ENCODE results near the gene VDR. TPM values are rescaled to one million over a fixed set of nuclear protein-coding genes. Genes with fewer than 3 reads are reported as not detected.

VDR gene
- total RNA-seq, 4 donors from 2014 or later = 62.3 to 191 (median 117) TPM

DNA sequence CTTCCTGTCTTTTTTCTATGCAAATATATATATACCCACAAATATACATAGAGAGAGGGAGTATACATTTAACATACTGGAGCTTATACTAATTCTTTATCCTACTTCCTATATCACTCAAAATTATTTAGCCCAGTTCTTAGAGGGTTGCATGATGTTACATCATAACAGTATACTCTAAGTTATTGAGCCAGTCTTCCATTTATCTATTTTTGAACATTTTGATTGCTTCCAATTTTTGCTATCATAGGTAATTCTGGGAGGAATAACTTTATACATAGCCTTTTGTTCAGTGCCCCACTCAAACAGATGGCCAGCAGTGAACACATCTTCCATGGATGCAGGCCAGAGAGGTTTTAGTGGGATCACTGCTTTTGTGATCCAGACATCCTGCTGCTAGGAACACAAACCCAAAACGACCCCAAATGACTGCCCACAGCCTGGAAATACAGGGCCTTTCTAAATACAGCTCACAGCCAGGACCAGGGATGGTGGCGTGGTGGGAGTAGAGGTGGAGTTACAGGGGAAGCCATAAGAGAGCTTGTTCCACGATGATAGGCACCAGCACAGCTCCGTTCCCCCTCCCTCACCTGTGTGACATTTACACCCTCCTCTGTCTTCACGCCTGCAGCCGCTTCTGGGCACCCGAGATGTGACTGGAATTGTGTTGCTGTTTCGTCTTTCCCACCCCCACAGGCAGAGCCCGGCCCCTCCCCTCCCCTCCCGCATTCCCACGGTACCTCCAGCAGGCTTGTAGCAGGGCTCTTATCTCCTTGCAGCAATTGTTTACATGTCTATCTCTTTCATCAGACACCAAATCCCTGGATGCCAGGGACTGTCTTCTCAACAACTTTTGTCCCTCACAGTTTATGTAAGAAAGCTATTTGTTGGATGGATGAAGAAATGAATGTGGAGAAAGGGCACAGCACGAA, 54.4 kb downstream of the VDR start:
- no peak for DNase-seq
- no peaks in the 10 kb centered on the region for H3K9me3 ChIP-seq
- TF ChIP-seq, protein P1, sequence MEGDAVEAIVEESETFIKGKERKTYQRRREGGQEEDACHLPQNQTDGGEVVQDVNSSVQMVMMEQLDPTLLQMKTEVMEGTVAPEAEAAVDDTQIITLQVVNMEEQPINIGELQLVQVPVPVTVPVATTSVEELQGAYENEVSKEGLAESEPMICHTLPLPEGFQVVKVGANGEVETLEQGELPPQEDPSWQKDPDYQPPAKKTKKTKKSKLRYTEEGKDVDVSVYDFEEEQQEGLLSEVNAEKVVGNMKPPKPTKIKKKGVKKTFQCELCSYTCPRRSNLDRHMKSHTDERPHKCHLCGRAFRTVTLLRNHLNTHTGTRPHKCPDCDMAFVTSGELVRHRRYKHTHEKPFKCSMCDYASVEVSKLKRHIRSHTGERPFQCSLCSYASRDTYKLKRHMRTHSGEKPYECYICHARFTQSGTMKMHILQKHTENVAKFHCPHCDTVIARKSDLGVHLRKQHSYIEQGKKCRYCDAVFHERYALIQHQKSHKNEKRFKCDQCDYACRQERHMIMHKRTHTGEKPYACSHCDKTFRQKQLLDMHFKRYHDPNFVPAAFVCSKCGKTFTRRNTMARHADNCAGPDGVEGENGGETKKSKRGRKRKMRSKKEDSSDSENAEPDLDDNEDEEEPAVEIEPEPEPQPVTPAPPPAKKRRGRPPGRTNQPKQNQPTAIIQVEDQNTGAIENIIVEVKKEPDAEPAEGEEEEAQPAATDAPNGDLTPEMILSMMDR (IDR thresholded peaks at IDR 0.05) = no peak
- TF ChIP-seq POLR2AphosphoS5 (IDR thresholded peaks at IDR 0.05) (no peak), EP300 (IDR thresholded peaks at IDR 0.05; ENCODE audit: low read depth) (no peak), POLR2A (IDR thresholded peaks at IDR 0.05) (no peak)
- no peak overlapping the region for H3K4me3 ChIP-seq
- intact Hi-C loops (cut with DNase I; ENCODE audit: low total_unique reads) (no loop called here), in situ Hi-C loops (cut with MboI; ENCODE audit: low pct_ligation_motif_present in 1 of 4, low pct_unique_long_range_greater_than_20kb in 1 of 4, low sequenced_read_pairs in 3 of 4) (loop anchor here in 1 of 4 donors (25.0 kb wide), 1 partner anchor 312 kb away; the partner anchor contains the start of gene ASB8)
- H3K4me1 ChIP-seq = no peaks in the 10 kb centered on the region
- H3K36me3 ChIP-seq = peaks cover 0 to 26% (median 9%) of the 10 kb centered on the region in 4 donors
- 76% methylated on average over 12 of the region's 12 CpGs; no CpG with 5 or more reads in 1 of the 2 donors for WGBS, 2 donors (ENCODE audit: low coverage in 1 of 2)
- no peak overlapping the region for H3K27ac ChIP-seq
- no peaks in the 10 kb centered on the region for H3K27me3 ChIP-seq

DNA sequence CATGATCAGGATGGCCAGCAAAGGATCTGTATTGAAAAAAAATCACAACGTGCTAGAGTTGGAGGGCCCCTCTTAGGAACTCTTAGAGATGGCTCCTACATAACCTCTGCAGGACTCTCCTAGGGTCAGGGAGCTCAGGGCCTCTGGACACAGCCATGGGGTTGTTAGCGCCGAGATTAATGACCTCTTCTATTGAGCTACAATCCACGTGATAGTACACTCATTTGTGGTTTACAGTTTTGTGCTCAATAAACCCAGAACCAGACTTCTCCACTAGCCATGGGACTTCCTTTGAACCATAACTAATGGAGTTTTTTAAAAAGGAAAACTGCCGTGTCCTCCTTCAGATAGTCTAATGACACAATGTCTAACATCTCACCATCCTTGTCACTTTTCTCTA, 55.5 kb downstream of the VDR start:
- Histone ChIP-seq H3K27ac (no peak overlapping the region), H3K4me3 (no peak overlapping the region), H3K27me3 (no peaks in the 10 kb centered on the region), H3K4me1 (no peaks in the 10 kb centered on the region), H3K9me3 (no peaks in the 10 kb centered on the region), H3K36me3 (peaks cover 0 to 15% (median 7%) of the 10 kb centered on the region in 4 donors)
- in situ Hi-C loops (cut with MboI; ENCODE audit: low pct_ligation_motif_present in 1 of 4, low pct_unique_long_range_greater_than_20kb in 1 of 4, low sequenced_read_pairs in 3 of 4) = loop anchor here in 2 of 4 donors (25.0 kb wide), 1 partner anchor 112 kb away; the partner anchor contains the start of gene ENDOU (in 2 of the 2)
- intact Hi-C loops (cut with DNase I; ENCODE audit: low total_unique reads) = no loop called here
- 64 to 69% methylated on average over 5 of the region's 5 CpGs for WGBS, 2 donors (ENCODE audit: low coverage in 1 of 2)
- TF ChIP-seq, protein P1 (IDR thresholded peaks at IDR 0.05) = no peak
- TF ChIP-seq POLR2AphosphoS5 (IDR thresholded peaks at IDR 0.05) (no peak), EP300 (IDR thresholded peaks at IDR 0.05; ENCODE audit: low read depth) (no peak), POLR2A (IDR thresholded peaks at IDR 0.05) (no peak)
- DNase-seq = no peak

GRCh38 chr12:47848853-47849252, 55.9 kb downstream of the VDR start:
- in situ Hi-C loops (cut with MboI; ENCODE audit: low pct_ligation_motif_present in 1 of 4, low pct_unique_long_range_greater_than_20kb in 1 of 4, low sequenced_read_pairs in 3 of 4) = loop anchor here in 2 of 4 donors (25.0 kb wide), 1 partner anchor 112 kb away; the partner anchor contains the start of gene ENDOU (in 2 of the 2)
- no peak overlapping the region for H3K4me3 ChIP-seq
- H3K4me1 ChIP-seq = no peaks in the 10 kb centered on the region
- TF ChIP-seq POLR2AphosphoS5 (IDR thresholded peaks at IDR 0.05) = no peak
- TF ChIP-seq, protein P1 (IDR thresholded peaks at IDR 0.05) = no peak
- no peak for TF ChIP-seq EP300 (IDR thresholded peaks at IDR 0.05; ENCODE audit: low read depth)
- TF ChIP-seq POLR2A (IDR thresholded peaks at IDR 0.05) = no peak
- no peaks in the 10 kb centered on the region for H3K9me3 ChIP-seq
- peaks cover 0 to 14% (median 5%) of the 10 kb centered on the region in 4 donors for H3K36me3 ChIP-seq
- intact Hi-C loops (cut with DNase I; ENCODE audit: low total_unique reads) = no loop called here
- no peak for DNase-seq
- WGBS, 2 donors (ENCODE audit: low coverage in 1 of 2) = 59 to 78% methylated on average over 3 to 5 of the region's 5 CpGs
- H3K27me3 ChIP-seq = no peaks in the 10 kb centered on the region
- H3K27ac ChIP-seq = no peak overlapping the region

- WGBS, 2 donors (ENCODE audit: low coverage in 1 of 2) = 94% methylated on average over 14 of the region's 14 CpGs; no CpG with 5 or more reads in 1 of the 2 donors
- peaks cover 0 to 6% (median 0%) of the 10 kb centered on the region in 4 donors for H3K4me1 ChIP-seq
- H3K4me3 ChIP-seq = no peak overlapping the region
- no peak overlapping the region for H3K27ac ChIP-seq
- no peaks in the 10 kb centered on the region for H3K27me3 ChIP-seq
- DNase-seq = no peak
- intact Hi-C loops (cut with DNase I; ENCODE audit: low total_unique reads) (no loop called here), in situ Hi-C loops (cut with MboI; ENCODE audit: low pct_ligation_motif_present in 1 of 4, low pct_unique_long_range_greater_than_20kb in 1 of 4, low sequenced_read_pairs in 3 of 4) (loop anchor here in 2 of 4 donors (25.0 kb wide), 1 partner anchor 109 kb away; the partner anchor contains the start of gene ENDOU (in 2 of the 2))
- peaks cover 0 to 7% (median 3%) of the 10 kb centered on the region in 4 donors for H3K36me3 ChIP-seq
- H3K9me3 ChIP-seq = no peaks in the 10 kb centered on the region
- TF ChIP-seq EP300 (IDR thresholded peaks at IDR 0.05; ENCODE audit: low read depth) = no peak
- no peak for TF ChIP-seq POLR2A (IDR thresholded peaks at IDR 0.05)
- no peak for TF ChIP-seq POLR2AphosphoS5 (IDR thresholded peaks at IDR 0.05)
- TF ChIP-seq, protein P1 (IDR thresholded peaks at IDR 0.05) = no peak
These were observed 58.3 kb downstream of the VDR start for GRCh38 chr12:47846294-47846996.

Measured in transverse colon (tissue), 4 donors.